GM18867 (cell line): ENCODE data around the gene SIRPB2.
A peak's percentile ranks its signal among the peaks of the same experiment; 100 is the strongest.

Experiments
- ATAC-seq: cut with Tn5 transposase; IDR thresholded peaks from one replicate; pipeline ENCODE4 v1.9.1; 2021; ENCODE audit warnings: mild to moderate bottlenecking, moderate library complexity; ENCODE audit not compliant: unreplicated experiment

SIRPB2 gene

DNA sequence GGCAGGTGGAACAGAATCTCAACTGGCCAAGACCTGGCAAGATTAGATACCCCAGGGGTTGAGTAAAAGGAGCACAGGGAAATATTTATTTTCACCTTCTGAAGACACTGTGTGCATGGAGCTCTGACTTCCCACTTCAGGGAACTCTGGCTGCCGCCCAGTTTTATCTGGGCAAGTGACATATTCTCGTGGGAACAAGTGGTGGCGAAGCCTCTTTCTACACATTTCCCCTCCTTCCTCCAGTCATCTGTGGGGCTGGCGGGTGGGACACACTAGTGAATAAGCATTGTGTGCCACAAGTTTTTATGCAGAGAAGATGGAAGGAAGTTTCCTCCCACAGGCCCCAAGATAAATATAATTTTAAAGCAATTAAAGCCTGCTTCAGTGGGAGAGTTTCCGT is 48.1 kb downstream of the SIRPB2 start:
- ATAC-seq: no peak

DNA sequence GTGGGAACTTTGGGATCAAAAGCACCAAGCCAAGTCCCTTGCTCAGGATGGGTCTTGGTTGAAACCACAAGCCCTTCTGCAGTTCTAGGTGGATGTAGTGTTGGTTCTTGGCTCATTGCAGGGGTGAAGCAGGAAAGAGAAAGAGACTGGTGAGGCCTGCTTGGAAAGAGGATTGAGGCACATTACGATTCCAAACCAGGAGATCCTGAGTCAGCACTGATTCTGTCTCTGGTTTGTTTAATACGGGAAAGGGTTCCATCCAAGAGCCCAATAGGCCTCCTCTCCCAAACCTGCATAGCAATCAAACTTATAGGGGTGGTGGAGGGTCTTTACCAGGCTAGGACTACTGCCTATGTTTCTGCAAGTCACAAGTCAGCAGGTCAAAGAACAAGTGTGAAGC is 48.9 kb downstream of the SIRPB2 start:
- no peak for ATAC-seq

DNA sequence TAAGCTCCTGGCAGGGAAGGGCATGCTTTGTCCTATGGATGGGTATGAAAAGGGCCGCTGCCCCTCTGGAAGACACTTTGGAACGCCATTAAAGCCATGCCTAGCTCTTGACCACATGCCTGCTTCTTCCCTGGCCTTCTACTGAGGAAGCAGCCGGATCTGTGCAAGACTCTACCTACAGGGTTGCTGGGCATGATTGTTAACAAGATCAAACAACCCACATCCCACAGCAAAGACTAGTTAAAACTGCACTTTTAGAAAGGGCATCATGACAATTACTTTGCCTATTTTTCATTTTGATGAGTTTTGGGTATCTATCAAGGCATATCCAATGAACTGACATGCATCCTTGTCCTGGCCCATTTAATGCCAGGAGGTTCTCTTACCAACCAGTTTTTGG is 50.1 kb downstream of the SIRPB2 start:
- no peak for ATAC-seq

DNA sequence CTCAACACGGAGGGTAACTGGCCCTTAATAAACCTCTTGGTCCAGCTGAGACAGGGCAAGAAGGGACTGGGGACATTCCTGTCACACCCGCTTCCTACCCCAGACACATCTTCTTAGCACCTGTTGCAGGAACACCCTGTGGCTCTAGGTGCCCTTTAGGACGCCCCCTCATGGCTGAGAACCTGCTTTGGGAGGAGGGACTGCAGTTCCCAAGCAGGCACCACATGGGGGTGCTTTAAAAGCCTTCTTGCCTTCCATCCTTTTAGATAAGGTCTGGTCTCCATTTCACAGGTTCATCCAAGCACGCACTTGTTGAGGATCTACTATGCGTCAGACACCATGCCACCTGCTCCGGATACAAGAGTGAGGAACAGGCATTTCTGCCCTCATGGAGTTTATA is 51.2 kb downstream of the SIRPB2 start:
- ATAC-seq: no peak

DNA sequence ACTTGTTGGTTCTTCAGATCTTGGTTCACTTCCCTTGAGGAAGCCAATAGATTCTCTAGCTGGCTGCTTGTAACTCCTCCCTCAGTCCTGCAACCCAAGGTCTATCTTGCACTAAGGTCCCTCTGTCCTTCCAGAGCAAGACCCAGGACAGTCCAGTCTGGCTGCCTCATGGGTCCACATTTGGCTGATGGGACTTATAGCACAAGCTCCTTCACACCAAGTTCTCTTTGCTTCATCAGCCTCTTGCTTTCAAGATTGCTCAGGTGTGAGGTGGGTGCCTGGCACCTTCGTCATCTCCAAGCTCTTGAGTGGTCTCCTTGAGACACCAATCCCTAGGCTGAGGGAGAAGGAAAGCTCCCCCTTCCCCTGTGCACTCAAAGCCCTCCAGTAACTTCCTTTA is 52.9 kb downstream of the SIRPB2 start:
- ATAC-seq: no peak

DNA sequence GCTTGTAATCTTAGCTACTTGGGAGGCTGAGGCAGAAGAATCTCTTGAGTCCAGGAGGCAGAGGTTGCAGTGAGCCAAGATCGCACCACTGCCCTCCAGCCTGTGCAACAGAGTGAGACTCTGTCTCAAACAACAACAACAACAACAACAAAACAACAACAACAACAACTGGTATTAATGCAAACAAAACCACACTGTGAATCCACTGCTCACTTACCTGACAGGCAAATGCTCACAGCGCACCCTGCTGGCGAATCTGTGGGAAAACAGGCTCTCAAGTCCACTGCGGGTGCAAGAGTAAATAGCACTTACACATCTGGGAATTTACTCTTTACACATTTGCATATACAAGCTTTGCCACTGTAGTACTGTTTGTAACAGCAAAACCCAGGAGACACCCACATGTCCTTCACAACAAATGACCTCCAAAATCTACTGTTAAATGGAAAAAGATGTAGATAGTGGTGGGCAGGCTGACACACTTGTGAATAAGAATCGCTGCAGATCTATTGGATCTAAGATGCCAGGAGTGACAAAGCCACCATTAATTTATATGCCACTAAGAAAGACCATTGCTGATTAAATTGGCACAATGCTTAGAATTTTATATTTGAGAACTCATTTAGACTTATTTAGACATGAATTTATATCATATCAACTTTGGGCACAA is 53.9 kb downstream of the SIRPB2 start:
- no peak for ATAC-seq

DNA sequence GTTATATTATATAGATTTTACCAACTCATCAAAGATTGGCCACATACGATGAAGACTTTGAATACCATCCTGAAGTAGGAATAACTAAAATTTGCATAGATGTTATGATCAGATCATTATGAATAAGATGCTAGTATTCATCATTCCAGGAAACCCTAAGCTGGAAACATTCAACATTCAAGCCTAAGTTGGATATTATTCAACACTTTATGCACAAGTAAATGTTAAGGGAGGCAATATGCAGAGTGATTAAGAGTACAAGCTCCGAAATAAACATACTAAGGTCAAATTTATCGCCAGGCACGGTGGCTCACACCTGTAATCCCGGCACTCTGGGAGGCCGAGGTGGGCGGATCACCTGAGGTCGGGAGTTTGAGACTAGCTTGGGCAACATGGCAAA is 55.0 kb downstream of the SIRPB2 start:
- ATAC-seq: no peak

DNA sequence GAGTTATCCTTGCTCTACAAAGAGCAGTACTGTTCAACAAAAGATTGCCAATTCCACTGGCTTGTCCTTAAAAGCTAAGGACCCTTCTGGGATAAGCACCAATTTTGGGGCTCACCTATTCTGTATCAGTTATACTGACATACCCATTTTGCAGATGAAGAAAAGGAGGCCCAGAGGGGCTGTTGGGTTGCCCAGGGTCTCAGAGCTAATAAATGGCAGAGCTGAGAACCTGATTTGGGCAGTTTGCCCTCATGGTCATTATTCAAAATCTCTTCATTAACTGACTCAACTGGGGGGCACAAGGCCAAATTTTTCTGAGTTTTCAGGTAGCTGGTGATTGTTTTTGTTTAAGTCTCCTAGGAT is 55.9 kb downstream of the SIRPB2 start:
- ATAC-seq: no peak

DNA sequence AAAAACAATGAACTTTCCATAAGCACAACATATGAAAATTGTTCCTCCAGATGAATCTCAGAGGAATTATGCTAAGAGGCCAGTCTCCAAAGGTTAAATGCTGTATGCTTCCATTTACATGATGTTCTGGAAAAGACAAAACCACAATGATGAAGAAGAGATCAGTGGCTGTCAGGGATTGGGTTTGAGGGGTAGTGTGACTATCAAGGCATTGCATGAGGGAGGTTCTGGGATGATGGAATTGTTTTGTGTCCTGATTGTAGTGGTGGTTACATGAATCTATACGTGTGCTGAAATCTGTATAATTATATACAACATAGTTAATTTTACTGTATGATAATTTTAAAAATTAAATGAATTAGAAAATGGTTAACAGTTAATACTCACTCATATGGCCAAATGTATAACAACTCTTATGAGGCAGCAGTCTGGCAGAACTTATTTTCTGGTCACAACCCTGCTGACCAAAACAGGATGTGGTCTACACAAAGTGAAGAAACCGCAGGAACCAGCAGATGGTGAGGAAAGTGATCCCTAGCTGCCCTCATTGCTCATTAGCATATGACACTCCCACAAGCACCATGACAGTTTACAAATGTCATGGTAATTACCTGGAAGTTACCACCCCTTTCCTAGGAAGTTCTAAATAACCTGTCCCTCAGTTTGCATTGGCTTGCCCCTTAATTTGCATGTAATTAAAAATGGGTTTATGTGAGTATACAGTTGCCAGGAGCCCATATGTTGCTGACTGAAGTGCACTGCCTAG is 56.5 kb downstream of the SIRPB2 start:
- ATAC-seq: peak; percentile 85

DNA sequence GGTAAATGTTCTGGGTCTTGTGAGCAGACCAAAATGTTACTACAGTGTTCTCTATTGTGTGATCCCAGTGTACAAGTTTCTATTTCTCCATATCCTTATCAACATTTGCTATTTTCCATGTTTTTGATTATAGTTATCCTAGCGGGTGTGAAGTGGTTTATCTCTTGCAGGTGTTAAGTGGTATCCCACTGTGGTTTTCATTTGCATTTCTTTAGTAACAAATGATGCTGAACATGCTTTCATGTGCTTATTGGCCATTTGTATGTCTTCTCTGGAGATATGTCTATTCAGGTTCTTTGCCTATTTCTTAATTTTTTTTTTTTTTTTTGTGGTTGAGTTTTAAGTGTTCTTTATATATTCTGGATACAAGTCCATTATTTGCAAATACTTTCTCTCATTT is 60.1 kb downstream of the SIRPB2 start:
- ATAC-seq: no peak

DNA sequence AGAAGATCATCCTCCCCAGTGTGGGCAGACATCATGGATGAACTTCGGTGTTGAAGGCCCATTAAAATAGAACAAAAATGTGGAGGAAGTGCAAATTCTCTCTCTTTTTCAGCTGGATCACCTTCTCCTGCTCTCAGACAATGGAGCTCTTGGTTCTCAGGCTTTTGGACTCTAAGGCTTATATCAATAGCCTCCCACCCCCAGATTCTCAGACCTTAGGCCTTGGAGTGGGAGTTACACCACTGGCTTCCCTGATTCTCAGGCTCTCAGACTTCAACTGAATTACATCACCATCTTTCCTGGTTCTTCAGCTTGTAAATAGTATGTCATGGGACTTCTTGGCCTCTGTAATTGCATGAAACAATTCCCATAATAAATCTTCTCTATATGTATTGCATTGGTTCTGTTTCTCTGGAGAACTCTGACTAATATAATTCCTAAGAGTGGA is 61.2 kb downstream of the SIRPB2 start:
- no peak for ATAC-seq

DNA sequence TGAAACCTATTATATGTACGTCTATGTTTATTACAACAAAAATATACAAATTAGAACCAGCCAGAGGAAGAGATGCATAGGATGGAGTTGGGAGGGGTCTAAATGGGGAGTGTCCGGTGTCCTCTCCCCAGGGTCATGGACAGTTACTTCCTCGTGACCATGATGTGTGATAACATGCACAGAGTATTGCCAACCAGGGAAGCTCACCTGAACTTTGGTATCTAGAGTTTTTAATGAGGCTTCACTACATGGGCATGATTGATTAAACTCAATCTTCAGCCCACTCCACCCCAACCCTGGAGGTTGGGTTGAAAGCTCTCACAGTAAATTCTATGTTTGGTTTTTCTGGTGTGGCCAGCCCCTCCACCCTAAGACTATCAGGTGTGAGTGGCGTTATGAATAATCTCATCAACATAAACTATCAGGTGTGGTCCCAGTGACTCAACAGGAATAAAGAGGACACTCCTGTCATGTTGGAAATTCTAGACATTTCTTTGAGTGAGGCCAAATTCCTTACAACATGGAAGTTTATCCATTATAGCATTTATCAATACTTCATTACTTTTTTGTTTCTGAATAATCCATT is 62.0 kb downstream of the SIRPB2 start:
- ATAC-seq: no peak

DNA sequence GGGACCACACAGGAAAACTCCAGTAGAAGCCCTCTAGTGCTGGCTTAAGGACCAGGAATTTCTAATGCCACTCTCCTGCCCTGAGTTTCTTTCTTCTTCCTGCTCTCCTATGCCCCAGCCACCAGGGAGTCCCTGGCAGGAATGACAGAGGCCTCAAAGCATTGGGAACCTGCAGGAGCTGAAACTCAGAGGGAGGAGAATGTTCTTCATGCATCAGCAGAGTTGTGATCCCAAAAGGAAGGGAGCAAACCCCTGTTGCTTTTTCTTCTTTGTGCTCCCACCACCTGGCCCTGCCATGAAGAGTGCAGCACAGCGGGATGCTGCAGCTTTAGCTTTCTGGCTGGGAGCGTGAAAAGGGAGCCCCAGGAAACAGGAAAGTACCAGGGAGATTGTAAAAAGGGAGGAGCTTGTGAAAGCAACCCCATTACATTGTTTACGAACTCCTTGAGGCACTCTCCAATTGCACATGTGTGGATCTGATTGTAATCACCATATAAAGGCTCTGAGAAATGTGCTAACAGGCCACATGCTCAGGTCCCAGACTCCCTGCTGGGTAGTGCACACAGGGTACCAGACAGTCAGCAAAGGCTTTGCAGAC is 63.7 kb downstream of the SIRPB2 start:
- ATAC-seq: no peak

DNA sequence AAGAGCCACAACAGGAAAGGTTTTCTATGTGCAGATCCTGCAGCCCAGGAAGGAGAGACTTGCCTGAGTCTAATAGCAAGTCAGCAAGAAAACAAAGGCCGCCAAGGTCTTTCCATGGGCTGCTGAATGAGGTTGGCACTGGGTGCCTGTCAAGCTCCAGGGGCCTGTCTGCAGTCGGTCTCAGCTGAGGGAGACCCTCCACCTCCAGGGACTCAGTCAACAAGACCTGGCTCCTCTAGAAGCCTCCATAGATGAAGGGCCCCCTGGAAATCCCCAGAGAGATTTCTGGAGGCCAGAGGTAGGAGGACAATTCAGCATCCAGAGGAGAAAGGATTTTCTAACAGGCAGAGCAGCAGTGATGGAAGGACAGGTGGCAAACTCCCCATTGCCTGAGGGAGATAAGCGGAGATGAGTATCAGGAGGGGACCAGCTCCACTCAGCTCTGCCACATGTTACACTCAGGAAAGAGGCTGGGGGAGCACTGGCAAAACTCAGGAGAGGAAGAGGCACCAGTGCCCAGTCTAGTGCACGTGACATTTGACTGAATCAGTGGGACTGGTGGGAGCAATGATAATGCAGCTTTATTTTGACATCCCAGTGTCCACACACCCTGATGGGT is 64.9 kb downstream of the SIRPB2 start:
- ATAC-seq: no peak
